Astrocyte of the spinal cord (primary cell): ENCODE measurements around the gene DTX3L.

ENCODE experiments used
- DNase-seq: peaks from one replicate; pipeline ENCODE4 v3.0.0; 2011; ENCODE audit warnings: low read depth, low spot score
- H3K4me3 ChIP-seq: 2 replicates; pipeline ENCODE4 v1.5.1; 2011; ENCODE audit warnings: low read depth, mild to moderate bottlenecking, low read length, moderate library complexity
- in situ Hi-C: cut with HindIII; loops from 2 replicates; pipeline ENCODE4 v1.10.0; 2017; ENCODE audit warnings: low sequenced_read_pairs
- TF ChIP-seq, protein P1 (sequence below): IDR thresholded peaks from 2 replicates; pipeline ENCODE4 v1.5.1; 2012; ENCODE audit warnings: low read depth, mild to moderate bottlenecking, low read length, inconsistent platforms

Gene DTX3L

DNA sequence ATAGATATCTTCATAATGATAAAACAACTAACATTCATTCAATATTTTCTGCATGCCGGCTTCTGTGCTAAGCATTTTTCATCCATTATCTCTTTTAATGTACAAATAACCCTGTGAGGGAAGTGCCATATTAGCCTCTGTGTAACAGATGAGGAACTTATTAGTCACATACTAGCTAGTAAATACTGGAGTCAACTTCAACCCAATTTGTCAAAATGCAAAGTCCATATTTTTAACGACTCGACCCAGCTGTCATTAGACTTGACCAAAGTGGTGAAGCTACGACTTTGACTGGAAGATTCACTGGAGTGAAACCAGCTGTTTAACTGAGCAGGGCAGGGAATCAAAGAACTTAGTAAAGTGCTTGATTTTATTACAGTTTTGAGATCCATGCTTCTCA is 54.9 kb downstream of the DTX3L start:
- H3K4me3 ChIP-seq, result no peak overlapping the region
- in situ Hi-C loops, result no loop called here
- TF ChIP-seq, protein P1, sequence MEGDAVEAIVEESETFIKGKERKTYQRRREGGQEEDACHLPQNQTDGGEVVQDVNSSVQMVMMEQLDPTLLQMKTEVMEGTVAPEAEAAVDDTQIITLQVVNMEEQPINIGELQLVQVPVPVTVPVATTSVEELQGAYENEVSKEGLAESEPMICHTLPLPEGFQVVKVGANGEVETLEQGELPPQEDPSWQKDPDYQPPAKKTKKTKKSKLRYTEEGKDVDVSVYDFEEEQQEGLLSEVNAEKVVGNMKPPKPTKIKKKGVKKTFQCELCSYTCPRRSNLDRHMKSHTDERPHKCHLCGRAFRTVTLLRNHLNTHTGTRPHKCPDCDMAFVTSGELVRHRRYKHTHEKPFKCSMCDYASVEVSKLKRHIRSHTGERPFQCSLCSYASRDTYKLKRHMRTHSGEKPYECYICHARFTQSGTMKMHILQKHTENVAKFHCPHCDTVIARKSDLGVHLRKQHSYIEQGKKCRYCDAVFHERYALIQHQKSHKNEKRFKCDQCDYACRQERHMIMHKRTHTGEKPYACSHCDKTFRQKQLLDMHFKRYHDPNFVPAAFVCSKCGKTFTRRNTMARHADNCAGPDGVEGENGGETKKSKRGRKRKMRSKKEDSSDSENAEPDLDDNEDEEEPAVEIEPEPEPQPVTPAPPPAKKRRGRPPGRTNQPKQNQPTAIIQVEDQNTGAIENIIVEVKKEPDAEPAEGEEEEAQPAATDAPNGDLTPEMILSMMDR, result no peak
- no peak for DNase-seq

DNA sequence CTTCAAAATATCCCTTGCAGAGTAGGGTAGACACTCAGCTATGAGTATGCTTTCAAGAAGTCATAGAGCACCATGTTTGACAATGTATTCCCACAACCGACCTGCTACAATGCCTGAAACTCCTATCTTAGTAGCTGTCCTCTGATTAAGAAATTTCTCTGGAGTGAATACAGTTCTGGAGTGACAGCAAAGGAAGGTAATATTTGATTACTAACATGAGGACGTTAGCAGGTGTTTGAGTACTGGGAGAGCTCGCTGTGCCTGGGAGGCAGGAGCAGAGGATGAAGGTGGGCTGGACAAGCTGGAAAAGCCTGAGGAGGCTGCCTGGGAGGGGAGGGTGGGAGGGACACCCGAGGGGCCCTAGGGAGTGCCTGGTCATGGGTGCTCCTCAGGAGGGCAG is 56.3 kb downstream of the DTX3L start:
- DNase-seq, result no peak
- in situ Hi-C loops, result no loop called here
- H3K4me3 ChIP-seq, result no peak overlapping the region
- TF ChIP-seq, protein P1, result no peak

DNA sequence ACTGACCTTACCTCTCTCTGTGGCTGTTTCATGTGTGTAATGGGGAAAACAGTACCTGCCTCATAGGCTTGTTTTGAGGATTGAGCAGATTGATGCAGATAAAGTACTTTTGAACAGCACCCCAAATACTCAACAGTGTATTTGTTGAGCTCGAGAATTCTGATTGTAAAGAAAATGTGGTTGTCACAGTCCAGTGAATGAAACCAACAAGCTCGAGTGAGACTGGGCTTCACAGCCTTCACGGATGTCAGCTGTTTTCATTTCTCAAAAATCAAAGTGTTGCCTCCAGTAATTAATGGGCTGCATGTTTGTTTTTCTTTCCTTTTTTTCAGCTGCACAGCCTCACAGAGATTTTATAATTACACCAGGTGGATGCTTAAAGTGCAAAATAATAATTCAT is 57.0 kb downstream of the DTX3L start:
- no peak overlapping the region for H3K4me3 ChIP-seq
- DNase-seq, result no peak
- in situ Hi-C loops, result no loop called here
- TF ChIP-seq, protein P1, result no peak

DNA sequence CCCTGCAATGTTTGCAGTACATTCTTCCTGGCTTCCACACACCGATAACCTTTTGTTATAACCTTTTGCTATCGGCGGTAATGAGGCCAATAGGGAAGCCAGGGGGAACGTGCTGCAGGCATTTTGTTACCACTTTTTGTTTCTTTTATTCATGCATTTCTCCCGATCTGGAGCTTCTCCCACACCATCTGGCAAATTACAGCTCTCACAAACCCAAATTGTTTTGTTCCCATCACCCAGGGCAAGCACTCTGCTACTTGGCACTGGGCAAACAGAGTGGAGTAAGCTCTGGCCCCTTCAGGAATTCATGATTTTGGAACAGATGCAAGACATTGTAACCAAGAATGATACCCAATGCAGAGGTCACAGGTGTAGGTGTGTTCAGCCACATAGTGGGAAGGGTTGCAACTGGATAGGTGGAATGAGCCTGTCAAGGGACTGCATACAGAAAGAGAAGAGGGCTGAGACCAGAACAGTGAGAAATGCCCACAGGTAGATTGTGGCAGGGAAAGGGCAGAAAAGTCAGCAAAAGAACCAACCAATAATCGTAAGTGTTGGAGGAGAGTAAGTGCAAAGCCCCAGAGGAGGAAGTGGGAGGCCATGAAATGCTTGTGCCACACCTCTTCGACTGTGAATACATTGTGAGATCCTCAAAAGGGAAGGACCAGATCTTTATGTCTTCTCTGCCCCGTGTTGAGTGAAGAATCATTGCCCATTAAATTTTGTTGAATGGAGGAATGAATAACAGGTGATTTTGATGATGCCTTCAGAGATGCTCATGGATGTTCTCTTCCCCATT is 59.1 kb downstream of the DTX3L start:
- H3K4me3 ChIP-seq, result no peak overlapping the region
- DNase-seq, result no peak
- in situ Hi-C loops, result no loop called here
- TF ChIP-seq, protein P1, result no peak
